ENCODE results near the gene CXCL12. TPM values are rescaled to one million over a fixed set of nuclear protein-coding genes. Genes with fewer than 3 reads are reported as not detected.

The CXCL12 gene
- polyA plus RNA-seq, 1 of the 3 experiments (the other 2 are of a cell fraction) = 4.7 TPM

DNA sequence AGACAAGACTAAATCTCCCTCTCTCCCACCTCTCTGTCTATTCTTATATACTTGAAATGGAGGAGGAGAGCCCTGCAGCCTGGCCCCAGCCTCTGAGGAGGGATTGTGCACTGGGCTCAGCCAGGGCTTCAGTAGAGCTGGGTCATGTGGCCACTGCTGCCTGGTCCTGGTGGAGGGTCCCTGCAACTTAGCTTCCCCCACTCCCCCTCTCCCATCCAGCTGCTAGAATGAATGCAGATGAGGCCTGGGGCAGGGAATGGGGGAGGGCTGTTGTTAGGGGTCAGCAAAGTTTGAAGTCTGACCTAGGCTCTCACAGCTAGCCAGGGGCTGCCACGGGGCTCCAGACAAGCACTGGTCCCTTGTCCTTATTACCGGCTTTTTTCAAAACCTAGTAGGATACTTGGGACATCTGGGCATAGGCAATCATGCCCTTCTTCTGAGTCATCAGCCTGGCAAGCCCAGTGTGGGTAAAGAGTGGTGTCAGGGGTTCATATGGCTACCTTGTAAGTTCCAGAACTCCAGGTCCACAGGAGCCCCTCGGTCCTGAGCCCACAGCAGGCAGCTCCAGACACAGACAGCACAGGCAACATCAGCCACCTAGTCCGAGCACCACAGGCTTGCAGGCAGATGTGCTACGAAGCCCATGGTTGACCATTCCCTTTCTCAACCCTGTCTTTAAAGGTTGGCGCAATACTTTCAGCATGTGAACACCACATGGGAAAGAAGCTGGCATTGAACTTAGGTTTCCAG is 12.8 kb upstream of the CXCL12 start:
- no peak for DNase-seq
- Histone ChIP-seq H3K9ac (no peak overlapping the region), H3K4me2 (no peak overlapping the region), H3K36me3 (replicated peaks in 1 of 2; ENCODE audit: control insufficient read depth in 1 of 2, insufficient read depth in 2 of 2, low read length in 1 of 2) (no peaks in the 10 kb centered on the region), H2AFZ (ENCODE audit: low read depth) (no peak overlapping the region), H3K27ac (ENCODE audit: low read depth in 2 of 2, low read length in 1 of 2) (no peak overlapping the region), H3F3A (replicated peaks; ENCODE audit: insufficient read depth) (no peaks in the 10 kb centered on the region), H4K20me1 (ENCODE audit: insufficient read depth) (no peaks in the 10 kb centered on the region), H3K4me1 (ENCODE audit: control insufficient read depth in 1 of 2, insufficient read depth in 2 of 2, low read depth in 1 of 2, low read length in 1 of 2) (peaks cover 0 to 7% of the 10 kb centered on the region in 2 experiments; a peak in 1 of 4 replicates), H3K27me3 (ENCODE audit: insufficient read depth) (peaks cover 15% of the 10 kb centered on the region; the same call in 1 of the 2 replicates), H3K4me3 (ENCODE audit: low read depth in 2 of 2, low read length in 1 of 2) (no peak overlapping the region), H3K9me3 (no peaks in the 10 kb centered on the region), H3K79me2 (ENCODE audit: insufficient read depth) (no peaks in the 10 kb centered on the region), H3K9me2 (no peaks in the 10 kb centered on the region)
- TF ChIP-seq, protein P1, sequence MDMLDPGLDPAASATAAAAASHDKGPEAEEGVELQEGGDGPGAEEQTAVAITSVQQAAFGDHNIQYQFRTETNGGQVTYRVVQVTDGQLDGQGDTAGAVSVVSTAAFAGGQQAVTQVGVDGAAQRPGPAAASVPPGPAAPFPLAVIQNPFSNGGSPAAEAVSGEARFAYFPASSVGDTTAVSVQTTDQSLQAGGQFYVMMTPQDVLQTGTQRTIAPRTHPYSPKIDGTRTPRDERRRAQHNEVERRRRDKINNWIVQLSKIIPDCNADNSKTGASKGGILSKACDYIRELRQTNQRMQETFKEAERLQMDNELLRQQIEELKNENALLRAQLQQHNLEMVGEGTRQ (IDR thresholded peaks at IDR 0.05; ENCODE audit: borderline replicate concordance, low read depth, low read length) = no peak
- TF ChIP-seq FOXM1 (IDR thresholded peaks at IDR 0.05; ENCODE audit: low read depth) (no peak), RFX5 (IDR thresholded peaks at IDR 0.05; ENCODE audit: low read length) (no peak), POLR2AphosphoS5 (IDR thresholded peaks at IDR 0.05; ENCODE audit: low read depth, low read length) (no peak), MXI1 (IDR thresholded peaks at IDR 0.05; ENCODE audit: low read depth, low read length) (no peak), IRF3 (IDR thresholded peaks at IDR 0.05; ENCODE audit: low read depth, low read length) (no peak), NFIC (IDR thresholded peaks at IDR 0.05; ENCODE audit: borderline replicate concordance) (no peak), MAX (IDR thresholded peaks at IDR 0.05; ENCODE audit: low read depth) (no peak), TCF12 (IDR thresholded peaks at IDR 0.05) (no peak), EZH2phosphoT487 (IDR thresholded peaks at IDR 0.05; ENCODE audit: borderline replicate concordance, low read depth) (no peak), ELF1 (IDR thresholded peaks at IDR 0.05) (no peak), GABPA (IDR thresholded peaks at IDR 0.05; ENCODE audit: low read depth) (no peak), RAD21 (IDR thresholded peaks at IDR 0.05; ENCODE audit: low read length) (no peak), FOSL2 (IDR thresholded peaks at IDR 0.05; ENCODE audit: borderline replicate concordance, low read depth) (no peak), TEAD4 (IDR thresholded peaks at IDR 0.05; ENCODE audit: borderline replicate concordance, insufficient read depth) (no peak), GATA2 (CRISPR knock-in tag; IDR thresholded peaks at IDR 0.05) (no peak)
- TF ChIP-seq, protein P2, sequence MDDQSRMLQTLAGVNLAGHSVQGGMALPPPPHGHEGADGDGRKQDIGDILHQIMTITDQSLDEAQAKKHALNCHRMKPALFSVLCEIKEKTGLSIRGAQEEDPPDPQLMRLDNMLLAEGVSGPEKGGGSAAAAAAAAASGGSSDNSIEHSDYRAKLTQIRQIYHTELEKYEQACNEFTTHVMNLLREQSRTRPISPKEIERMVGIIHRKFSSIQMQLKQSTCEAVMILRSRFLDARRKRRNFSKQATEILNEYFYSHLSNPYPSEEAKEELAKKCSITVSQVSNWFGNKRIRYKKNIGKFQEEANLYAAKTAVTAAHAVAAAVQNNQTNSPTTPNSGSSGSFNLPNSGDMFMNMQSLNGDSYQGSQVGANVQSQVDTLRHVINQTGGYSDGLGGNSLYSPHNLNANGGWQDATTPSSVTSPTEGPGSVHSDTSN (IDR thresholded peaks at IDR 0.05) = no peak
- TF ChIP-seq, protein P3, sequence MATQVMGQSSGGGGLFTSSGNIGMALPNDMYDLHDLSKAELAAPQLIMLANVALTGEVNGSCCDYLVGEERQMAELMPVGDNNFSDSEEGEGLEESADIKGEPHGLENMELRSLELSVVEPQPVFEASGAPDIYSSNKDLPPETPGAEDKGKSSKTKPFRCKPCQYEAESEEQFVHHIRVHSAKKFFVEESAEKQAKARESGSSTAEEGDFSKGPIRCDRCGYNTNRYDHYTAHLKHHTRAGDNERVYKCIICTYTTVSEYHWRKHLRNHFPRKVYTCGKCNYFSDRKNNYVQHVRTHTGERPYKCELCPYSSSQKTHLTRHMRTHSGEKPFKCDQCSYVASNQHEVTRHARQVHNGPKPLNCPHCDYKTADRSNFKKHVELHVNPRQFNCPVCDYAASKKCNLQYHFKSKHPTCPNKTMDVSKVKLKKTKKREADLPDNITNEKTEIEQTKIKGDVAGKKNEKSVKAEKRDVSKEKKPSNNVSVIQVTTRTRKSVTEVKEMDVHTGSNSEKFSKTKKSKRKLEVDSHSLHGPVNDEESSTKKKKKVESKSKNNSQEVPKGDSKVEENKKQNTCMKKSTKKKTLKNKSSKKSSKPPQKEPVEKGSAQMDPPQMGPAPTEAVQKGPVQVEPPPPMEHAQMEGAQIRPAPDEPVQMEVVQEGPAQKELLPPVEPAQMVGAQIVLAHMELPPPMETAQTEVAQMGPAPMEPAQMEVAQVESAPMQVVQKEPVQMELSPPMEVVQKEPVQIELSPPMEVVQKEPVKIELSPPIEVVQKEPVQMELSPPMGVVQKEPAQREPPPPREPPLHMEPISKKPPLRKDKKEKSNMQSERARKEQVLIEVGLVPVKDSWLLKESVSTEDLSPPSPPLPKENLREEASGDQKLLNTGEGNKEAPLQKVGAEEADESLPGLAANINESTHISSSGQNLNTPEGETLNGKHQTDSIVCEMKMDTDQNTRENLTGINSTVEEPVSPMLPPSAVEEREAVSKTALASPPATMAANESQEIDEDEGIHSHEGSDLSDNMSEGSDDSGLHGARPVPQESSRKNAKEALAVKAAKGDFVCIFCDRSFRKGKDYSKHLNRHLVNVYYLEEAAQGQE (IDR thresholded peaks at IDR 0.05; ENCODE audit: low read depth, low read length) = no peak
- 21% methylated on average over 5 of the region's 6 CpGs for WGBS (ENCODE audit: low lambda C conversion rate)
- ChIA-PET CTCF (interaction anchor here (1.7 to 2.1 kb wide), 2 partner anchors 11 to 707 kb away, joined by 8 read pairs; no protein-coding TSS in a partner anchor), POLR2A (no interaction called here)
